Measurements from ENCODE around the gene ARRDC4. TPM values are rescaled to one million over a fixed set of nuclear protein-coding genes. Genes with fewer than 3 reads are reported as not detected.

ARRDC4 gene
- total and polyA plus RNA-seq, 2 donors (not counting 3 experiments of a cell fraction or from before 2014, with no cell fraction given): 0.97 to 1.2 TPM

GRCh38 chr15:97977734-97978133 lies 17.2 kb downstream of the ARRDC4 start:
- ChIA-PET CTCF (no interaction called here), POLR2A (no interaction called here)
- no peak overlapping the region for H3K4me2 ChIP-seq (ENCODE audit: insufficient read depth, low read length)
- intact Hi-C loops (cut with micrococcal nuclease): loop anchor here (2.0 kb wide), 1 partner anchor 15 kb away; no protein-coding TSS in a partner anchor
- H3K9me3 ChIP-seq (replicated peaks; ENCODE audit: control insufficient read depth, insufficient read depth, low read length): no peaks in the 10 kb centered on the region
- no peak for DNase-seq (ENCODE audit: low read depth, low spot score)
- H3K9ac ChIP-seq (replicated peaks; ENCODE audit: extremely low read depth, insufficient read depth, low read length): no peak overlapping the region
- dilution Hi-C loops (cut with MboI; ENCODE audit: extremely low pct_ligation_motif_present, low sequenced_read_pairs): no loop called here
- no peaks in the 10 kb centered on the region for H3K27me3 ChIP-seq (ENCODE audit: control insufficient read depth in 2 of 2, insufficient read depth in 2 of 2, low read length in 2 of 2)
- no peaks in the 10 kb centered on the region for H3K9me1 ChIP-seq (replicated peaks; ENCODE audit: control insufficient read depth, extremely low read depth, insufficient read depth, low read length)
- H3K4me3 ChIP-seq (replicated peaks in 1 of 3; ENCODE audit: insufficient read depth in 1 of 3, low read depth in 1 of 3, low read length in 3 of 3): no peak overlapping the region
- no peaks in the 10 kb centered on the region for H3K79me2 ChIP-seq (ENCODE audit: control insufficient read depth, insufficient read depth, low read length)
- H3K4me1 ChIP-seq (ENCODE audit: control insufficient read depth, extremely low read depth, insufficient read depth, low read length): peaks cover 7% of the 10 kb centered on the region
- no peaks in the 10 kb centered on the region for H3K36me3 ChIP-seq (ENCODE audit: control insufficient read depth in 2 of 2, extremely low read depth in 1 of 2, insufficient read depth in 2 of 2, low read length in 2 of 2)
- no peak for FAIRE-seq
- no peaks in the 10 kb centered on the region for H4K20me1 ChIP-seq (replicated peaks; ENCODE audit: control insufficient read depth, extremely low read depth, insufficient read depth, low read length)
- H2AFZ ChIP-seq (ENCODE audit: low read depth, low read length): no peak overlapping the region
- TF ChIP-seq FOS (IDR thresholded peaks at IDR 0.05; ENCODE audit: borderline replicate concordance, insufficient read depth, low read length): no peak
- no peak for TF ChIP-seq POLR2AphosphoS5 (IDR thresholded peaks at IDR 0.05; ENCODE audit: insufficient read depth, low read depth, low read length)
- TF ChIP-seq MAX (IDR thresholded peaks at IDR 0.05; ENCODE audit: insufficient read depth, insufficient read length): no peak
- TF ChIP-seq GATA2 (IDR thresholded peaks at IDR 0.05; ENCODE audit: insufficient read depth, insufficient read length, low read depth, low read length): no peak
- no peak for TF ChIP-seq CTCF (IDR thresholded peaks at IDR 0.05; ENCODE audit: extremely low read depth in 1 of 2, insufficient read depth in 1 of 2, low read depth in 1 of 2, low read length in 2 of 2)
- no peak for TF ChIP-seq EZH2 (IDR thresholded peaks at IDR 0.05; ENCODE audit: borderline replicate concordance, low read depth, low read length, severe bottlenecking)
- TF ChIP-seq POLR2A (IDR thresholded peaks at IDR 0.05; ENCODE audit: low read depth, low read length): no peak
- BruUV-seq (replicated peaks): no TSS peak
- H3K27ac ChIP-seq (ENCODE audit: insufficient read depth, low read depth, low read length): no peak overlapping the region
